Neural crest cell (in vitro differentiated cells): ENCODE measurements around the gene CAPN3. TPM values are rescaled to one million over a fixed set of nuclear protein-coding genes. Genes with fewer than 3 reads are reported as not detected.

Experiments
- DNase-seq: peaks from one replicate; pipeline ENCODE4 v3.0.0; 2021; ENCODE audit warnings: low read depth, mixed read lengths, low spot score
- H3K27ac Mint-ChIP-seq: one replicate; pipeline ENCODE4 v1.8.0; 2021; ENCODE audit warnings: mild to moderate bottlenecking, mixed read lengths; ENCODE audit not compliant: unreplicated experiment
- H3K27me3 Mint-ChIP-seq: 2 replicates; pipeline ENCODE4 v1.8.0; 2021; ENCODE audit warnings: low read depth, mild to moderate bottlenecking, mixed read lengths
- H3K36me3 Mint-ChIP-seq: 2 replicates; pipeline ENCODE4 v1.8.0; 2021; ENCODE audit warnings: low read depth, mild to moderate bottlenecking, mixed read lengths
- H3K4me1 Mint-ChIP-seq: 2 replicates; pipeline ENCODE4 v1.8.0; 2021; ENCODE audit warnings: mixed read lengths
- H3K4me3 Mint-ChIP-seq: one replicate; pipeline ENCODE4 v1.8.0; 2021; ENCODE audit warnings: mild to moderate bottlenecking, mixed read lengths
- H3K9me3 Mint-ChIP-seq: 2 replicates; pipeline ENCODE4 v1.8.0; 2021; ENCODE audit warnings: mixed read lengths
- CTCF ChIP-seq: fragments of 200-600 bp; sonication (generic); conservative IDR thresholded peaks from 2 replicates; pipeline ENCODE4 v1.5.0; 2021; ENCODE audit warnings: antibody characterized with exemption, mild to moderate bottlenecking
- total RNA-seq: library from RNA; stranded (reverse); gene quantifications from 2 replicates; pipeline ENCODE4 v1.2.1, GENCODE V29; 2021

Gene CAPN3
- total RNA-seq, 1 donor from 2014 or later, result 2.7 TPM

GRCh38 chr15:42373936-42374335 lies 14.6 kb downstream of the CAPN3 start:
- peaks cover 18% of the 10 kb centered on the region for H3K9me3 Mint-ChIP-seq
- DNase-seq, result no peak
- TF ChIP-seq CTCF, result no peak
- H3K36me3 Mint-ChIP-seq, result no peaks in the 10 kb centered on the region
- no peak overlapping the region for H3K27ac Mint-ChIP-seq
- H3K4me3 Mint-ChIP-seq, result no peak overlapping the region
- no peaks in the 10 kb centered on the region for H3K27me3 Mint-ChIP-seq
- no peaks in the 10 kb centered on the region for H3K4me1 Mint-ChIP-seq

GRCh38 chr15:42374810-42375209 lies 15.5 kb downstream of the CAPN3 start:
- Mint-ChIP-seq H3K27ac (no peak overlapping the region), H3K36me3 (peaks cover 2% of the 10 kb centered on the region), H3K9me3 (peaks cover 17% of the 10 kb centered on the region), H3K27me3 (no peaks in the 10 kb centered on the region), H3K4me3 (no peak overlapping the region), H3K4me1 (no peaks in the 10 kb centered on the region)
- no peak for TF ChIP-seq CTCF
- no peak for DNase-seq

GRCh38 chr15:42375252-42375651 lies 16.0 kb downstream of the CAPN3 start:
- DNase-seq, result no peak
- Mint-ChIP-seq H3K9me3 (peaks cover 17% of the 10 kb centered on the region), H3K27me3 (no peaks in the 10 kb centered on the region), H3K4me3 (no peak overlapping the region), H3K4me1 (no peaks in the 10 kb centered on the region), H3K36me3 (peaks cover 2% of the 10 kb centered on the region), H3K27ac (no peak overlapping the region)
- no peak for TF ChIP-seq CTCF

GRCh38 chr15:42375941-42376340 lies 16.6 kb downstream of the CAPN3 start:
- no peaks in the 10 kb centered on the region for H3K4me1 Mint-ChIP-seq
- no peak for TF ChIP-seq CTCF
- DNase-seq, result no peak
- no peak overlapping the region for H3K27ac Mint-ChIP-seq
- H3K4me3 Mint-ChIP-seq, result no peak overlapping the region
- H3K27me3 Mint-ChIP-seq, result no peaks in the 10 kb centered on the region
- H3K36me3 Mint-ChIP-seq, result peaks cover 2% of the 10 kb centered on the region
- H3K9me3 Mint-ChIP-seq, result peaks cover 16% of the 10 kb centered on the region

- no peak for TF ChIP-seq CTCF
- no peak overlapping the region for H3K27ac Mint-ChIP-seq
- H3K27me3 Mint-ChIP-seq, result no peaks in the 10 kb centered on the region
- peaks cover 2% of the 10 kb centered on the region for H3K36me3 Mint-ChIP-seq
- no peak overlapping the region for H3K4me3 Mint-ChIP-seq
- peaks cover 13% of the 10 kb centered on the region for H3K9me3 Mint-ChIP-seq
- H3K4me1 Mint-ChIP-seq, result no peaks in the 10 kb centered on the region
- no peak for DNase-seq
Observed at GRCh38 chr15:42378011-42378410, 18.7 kb downstream of the CAPN3 start.

GRCh38 chr15:42384597-42384996 lies 25.3 kb downstream of the CAPN3 start:
- no peak for DNase-seq
- TF ChIP-seq CTCF, result no peak
- Mint-ChIP-seq H3K27ac (no peak overlapping the region), H3K9me3 (no peaks in the 10 kb centered on the region), H3K4me3 (no peak overlapping the region), H3K36me3 (no peaks in the 10 kb centered on the region), H3K4me1 (peaks cover 21% of the 10 kb centered on the region), H3K27me3 (no peaks in the 10 kb centered on the region)
